MCF 10A (cell line): Measurements from ENCODE around the gene FOXB2. TPM values are rescaled to one million over a fixed set of nuclear protein-coding genes. Genes with fewer than 3 reads are reported as not detected.
A peak's percentile ranks its signal among the peaks of the same experiment; 100 is the strongest.

Experiments used
- BruUV-seq: library from RNA; stranded (reverse); fragments of 400-500 nt; replicated peaks from 2 replicates; lab custom pipeline; 2021; lab: Mats Ljungman, UMichigan
- CTCF ChIA-PET: fragments of 300-600 bp; sonication (Branson Sonifier 250); formaldehyde crosslinking; extraction: SDS; loops from one replicate; lab custom pipeline; 2021; ENCODE audit warnings: antibody characterized with exemption, inconsistent platforms; lab: Yijun Ruan, JAX
- POLR2A ChIA-PET: fragments of 300-600, 350-650 bp; sonication (Branson Sonifier 250); formaldehyde crosslinking; extraction: SDS; loops from one replicate; lab custom pipeline; 2020; ENCODE audit warnings: antibody characterized with exemption, inconsistent platforms; lab: Yijun Ruan, JAX
- DNase-seq: peaks from one replicate; pipeline ENCODE4 v3.0.0-alpha.2; 2018; ENCODE audit not compliant: unreplicated experiment
- H3K27ac Mint-ChIP-seq: one replicate; pipeline ENCODE4 v1.8.0; 2022; ENCODE audit warnings: mild to moderate bottlenecking, low read depth, mixed read lengths; ENCODE audit not compliant: unreplicated experiment
- H3K27me3 Mint-ChIP-seq: one replicate; pipeline ENCODE4 v1.8.0; 2022; ENCODE audit warnings: mixed read lengths; ENCODE audit not compliant: insufficient read depth, unreplicated experiment
- H3K36me3 Mint-ChIP-seq: one replicate; pipeline ENCODE4 v1.8.0; 2022; ENCODE audit warnings: mild to moderate bottlenecking, moderate library complexity, mixed read lengths; ENCODE audit not compliant: insufficient read depth, unreplicated experiment
- H3K4me1 Mint-ChIP-seq: one replicate; pipeline ENCODE4 v1.8.0; 2022; ENCODE audit warnings: mixed read lengths; ENCODE audit not compliant: insufficient read depth, unreplicated experiment
- H3K4me3 Mint-ChIP-seq: one replicate; pipeline ENCODE4 v1.8.0; 2022; ENCODE audit warnings: mild to moderate bottlenecking, moderate library complexity, mixed read lengths; ENCODE audit not compliant: unreplicated experiment
- H3K9me3 Mint-ChIP-seq: one replicate; pipeline ENCODE4 v1.8.0; 2022; ENCODE audit warnings: mixed read lengths; ENCODE audit not compliant: unreplicated experiment
- CTCF ChIP-seq: fragments of 200-600 bp; IDR thresholded peaks from one replicate; pipeline ENCODE4 v1.8.0; 2022; ENCODE audit warnings: antibody characterized with exemption, mild to moderate bottlenecking; ENCODE audit not compliant: unreplicated experiment
- intact Hi-C: fragments of 100-400 bp; cut with micrococcal nuclease; formaldehyde crosslinking; loops from 2 replicates; pipeline ENCODE4 v1.14.1; 2022
- total RNA-seq: library from RNA; stranded (reverse); gene quantifications from 2 replicates; pipeline ENCODE4 v1.2.3, GENCODE V29; 2022

The FOXB2 gene
- total RNA-seq, 1 experiment from 2014 or later, result not detected

GRCh38 chr9:77023726-77024125 is 4.3 kb downstream of the FOXB2 start:
- CTCF ChIA-PET, result interaction anchor here (1.3 kb wide), 1 partner anchor 125 kb away, joined by 3 read pairs; no protein-coding TSS in a partner anchor

GRCh38 chr9:77024776-77025545 is 5.5 kb downstream of the FOXB2 start:
- H3K4me1 Mint-ChIP-seq, result peaks cover 13% of the 10 kb centered on the region
- no peaks in the 10 kb centered on the region for H3K27me3 Mint-ChIP-seq
- H3K27ac Mint-ChIP-seq, result no peak overlapping the region
- intact Hi-C loops, result no loop called here
- no TSS peak for BruUV-seq
- ChIA-PET POLR2A (no interaction called here), CTCF (interaction anchor here (1.3 to 1.8 kb wide), 2 partner anchors 124 to 126 kb away, joined by 3 to 4 read pairs; no protein-coding TSS in a partner anchor)
- no peak overlapping the region for H3K4me3 Mint-ChIP-seq
- H3K36me3 Mint-ChIP-seq, result no peaks in the 10 kb centered on the region
- TF ChIP-seq CTCF, result no peak
- H3K9me3 Mint-ChIP-seq, result no peaks in the 10 kb centered on the region
- peak; percentile 42 for DNase-seq

More at GRCh38 chr9:77023726-77024125, 4.3 kb downstream of the FOXB2 start:
- H3K27me3 Mint-ChIP-seq, result no peaks in the 10 kb centered on the region
- POLR2A ChIA-PET, result interaction anchor here (0.6 kb wide), 2 partner anchors 144 to 259 kb away, joined by 3 to 4 read pairs; no protein-coding TSS in a partner anchor
- no peaks in the 10 kb centered on the region for H3K36me3 Mint-ChIP-seq
- BruUV-seq, result no TSS peak
- H3K9me3 Mint-ChIP-seq, result no peaks in the 10 kb centered on the region
- H3K4me1 Mint-ChIP-seq, result peaks cover 13% of the 10 kb centered on the region
- TF ChIP-seq CTCF, result no peak
- no peak overlapping the region for H3K27ac Mint-ChIP-seq
- no peak for DNase-seq
- intact Hi-C loops, result no loop called here
- no peak overlapping the region for H3K4me3 Mint-ChIP-seq

- no TSS peak for BruUV-seq
- Mint-ChIP-seq H3K36me3 (no peaks in the 10 kb centered on the region), H3K27ac (no peak overlapping the region), H3K9me3 (no peaks in the 10 kb centered on the region), H3K4me3 (no peak overlapping the region), H3K4me1 (peaks cover 13% of the 10 kb centered on the region), H3K27me3 (no peaks in the 10 kb centered on the region)
- intact Hi-C loops, result no loop called here
- no peak for TF ChIP-seq CTCF
- ChIA-PET CTCF (interaction anchor here (0.6 kb wide), 1 partner anchor 100 kb away, joined by 5 read pairs; no protein-coding TSS in a partner anchor), POLR2A (no interaction called here)
- DNase-seq, result no peak
Observed at GRCh38 chr9:77028478-77028877, 9.0 kb downstream of the FOXB2 start.

GRCh38 chr9:77030045-77030444 is 10.6 kb downstream of the FOXB2 start:
- intact Hi-C loops, result no loop called here
- ChIA-PET POLR2A (no interaction called here), CTCF (interaction anchor here (0.6 kb wide), 1 partner anchor 335 kb away, joined by 3 read pairs; no protein-coding TSS in a partner anchor)
- TF ChIP-seq CTCF, result no peak
- Mint-ChIP-seq H3K27me3 (no peaks in the 10 kb centered on the region), H3K4me3 (no peak overlapping the region), H3K27ac (no peak overlapping the region), H3K9me3 (no peaks in the 10 kb centered on the region), H3K36me3 (no peaks in the 10 kb centered on the region), H3K4me1 (peaks cover 5% of the 10 kb centered on the region)
- BruUV-seq, result no TSS peak
- peak; percentile 27 for DNase-seq
